IPS-11a (cell line): ENCODE data around the gene CHSY3.

Experiments
- H3K4me3 ChIP-seq: one replicate; pipeline ENCODE4 v1.5.1; 2013; ENCODE audit warnings: low read depth, low read length, control low read depth

CHSY3 gene

DNA sequence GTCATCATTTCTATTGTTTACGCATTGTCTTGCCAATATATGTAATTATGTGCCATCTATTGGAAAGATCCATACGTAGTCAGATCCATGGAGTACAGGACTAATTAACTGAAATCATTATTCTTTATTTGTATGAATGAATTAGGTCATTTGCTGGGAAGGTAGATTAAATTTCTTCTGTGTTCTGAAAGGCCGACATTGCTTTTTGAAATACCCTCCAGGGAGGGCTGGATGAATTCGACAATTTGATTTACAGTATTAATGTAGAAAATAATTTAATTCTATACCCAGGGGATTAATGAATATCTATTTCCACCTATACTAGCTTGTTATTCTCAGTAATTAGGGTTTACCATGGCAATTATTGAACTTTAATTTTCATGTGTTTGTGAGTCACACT, 117.6 kb downstream of the CHSY3 start:
- H3K4me3 ChIP-seq = no peak overlapping the region

DNA sequence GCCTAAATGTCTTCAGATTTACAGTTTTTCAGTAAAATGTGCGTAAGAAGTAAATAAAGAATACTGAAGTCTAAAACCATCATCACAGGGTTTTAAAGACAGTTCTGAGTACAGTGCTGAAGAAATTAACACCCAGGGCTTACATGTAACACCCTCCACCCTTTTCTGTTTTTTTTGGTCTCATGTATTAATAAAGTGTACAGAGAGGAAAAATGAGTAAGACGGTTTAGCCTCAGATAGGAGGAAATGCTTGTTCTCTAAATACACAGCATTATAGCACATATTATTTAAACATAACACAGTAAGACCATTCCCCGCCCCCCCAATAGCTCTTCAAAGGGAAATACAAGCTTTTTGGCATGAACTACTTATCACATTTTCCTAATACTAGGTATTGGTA, 119.3 kb downstream of the CHSY3 start:
- no peak overlapping the region for H3K4me3 ChIP-seq

GRCh38 chr5:130024006-130024405, 119.7 kb downstream of the CHSY3 start:
- H3K4me3 ChIP-seq = no peak overlapping the region

DNA sequence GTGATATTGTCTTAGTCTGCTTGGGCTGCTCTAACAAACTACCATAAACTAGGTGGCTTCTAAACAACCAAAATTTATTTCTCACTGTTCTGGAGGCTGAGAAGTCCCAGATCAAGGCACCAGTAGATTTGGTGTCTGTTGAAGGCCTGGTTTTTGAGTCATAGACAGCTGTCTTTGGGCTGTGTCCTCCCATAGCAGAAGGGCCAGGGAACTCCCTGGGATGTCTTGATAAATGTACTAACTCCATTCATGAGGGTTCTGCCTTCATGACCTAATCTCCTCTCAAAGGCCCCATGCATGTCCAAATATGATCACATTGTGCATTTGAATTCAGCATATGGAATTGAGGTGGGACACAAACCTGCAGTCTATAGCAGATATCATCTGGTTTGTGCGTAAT, 121.2 kb downstream of the CHSY3 start:
- H3K4me3 ChIP-seq = no peak overlapping the region

- H3K4me3 ChIP-seq = no peak overlapping the region
Measured at GRCh38 chr5:130032807-130033206, 128.5 kb downstream of the CHSY3 start.

DNA sequence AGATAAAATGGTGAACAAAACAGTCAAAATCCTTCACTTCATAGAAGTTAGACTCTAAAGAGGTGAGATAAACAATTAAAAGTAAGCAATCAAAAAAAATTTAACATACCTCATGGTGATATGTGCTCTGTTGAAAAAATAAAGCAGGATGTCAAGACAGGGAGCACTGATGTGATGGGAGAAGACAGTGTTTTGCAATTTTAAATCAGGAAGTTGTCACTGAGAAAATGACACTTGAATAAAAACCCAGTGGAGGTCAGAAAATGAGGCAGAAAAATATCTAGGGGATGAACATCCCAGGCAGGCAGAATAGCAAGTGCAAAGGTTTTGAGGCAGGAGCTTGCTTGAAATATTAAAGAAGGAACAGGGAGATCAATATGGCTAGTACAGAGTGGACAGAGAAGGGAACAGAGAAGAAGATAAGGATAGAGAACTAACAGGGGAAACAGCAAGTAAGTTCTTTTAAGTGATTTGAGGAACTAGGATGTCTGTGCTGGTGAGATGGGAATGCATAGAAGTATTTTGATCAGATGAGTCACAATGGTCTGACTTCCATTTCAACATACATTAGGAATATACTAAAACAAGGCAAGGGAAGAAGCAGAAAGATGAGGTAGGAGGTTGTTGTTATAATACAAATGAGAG, 130.4 kb downstream of the CHSY3 start:
- no peak overlapping the region for H3K4me3 ChIP-seq

- H3K4me3 ChIP-seq = no peak overlapping the region
Measured at GRCh38 chr5:130035388-130035787, 131.1 kb downstream of the CHSY3 start.

GRCh38 chr5:130037905-130038304, 133.6 kb downstream of the CHSY3 start:
- H3K4me3 ChIP-seq = no peak overlapping the region

GRCh38 chr5:130043834-130044233, 139.6 kb downstream of the CHSY3 start:
- H3K4me3 ChIP-seq = no peak overlapping the region

GRCh38 chr5:130045334-130045733, 141.1 kb downstream of the CHSY3 start:
- H3K4me3 ChIP-seq = no peak overlapping the region

GRCh38 chr5:130050585-130050984, 146.3 kb downstream of the CHSY3 start:
- H3K4me3 ChIP-seq = no peak overlapping the region

- no peak overlapping the region for H3K4me3 ChIP-seq
Measured at GRCh38 chr5:130052752-130053151, 148.5 kb downstream of the CHSY3 start.

DNA sequence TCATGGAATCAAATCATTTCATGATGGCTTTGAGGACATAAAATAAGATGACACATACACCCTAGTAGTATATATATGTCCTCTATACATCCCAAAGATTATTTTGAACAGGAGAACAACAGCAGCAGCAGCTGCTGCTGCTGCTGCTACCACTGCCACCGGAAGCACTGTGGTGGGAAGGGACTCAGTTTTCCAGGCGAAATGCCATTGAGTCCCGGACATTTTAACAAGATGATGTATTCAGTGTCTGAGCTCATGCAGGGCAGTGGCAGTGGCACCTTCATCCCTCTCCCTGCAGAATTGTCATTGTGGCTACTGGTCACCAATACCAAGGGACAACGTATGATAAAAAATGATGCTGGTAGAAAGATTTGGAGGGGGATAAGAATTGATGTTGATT, 151.3 kb downstream of the CHSY3 start:
- no peak overlapping the region for H3K4me3 ChIP-seq

DNA sequence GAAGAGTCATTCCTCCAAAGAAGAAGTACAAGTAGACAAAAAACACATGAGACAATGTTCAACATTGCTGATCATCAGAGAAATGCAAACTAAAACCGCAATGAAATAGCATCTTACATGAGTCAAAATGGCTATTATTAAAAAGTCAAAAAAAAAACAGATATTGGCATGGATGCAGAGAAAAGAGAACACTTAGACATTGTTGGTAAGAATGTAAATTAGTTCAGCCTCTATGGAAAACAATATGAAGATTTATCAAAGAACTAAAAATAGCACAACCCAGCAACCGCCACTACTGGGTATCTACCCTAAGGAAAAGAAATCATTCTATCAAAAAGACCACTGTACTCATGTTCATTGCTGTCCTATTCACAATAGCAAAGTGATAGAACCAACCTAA, 157.5 kb downstream of the CHSY3 start:
- no peak overlapping the region for H3K4me3 ChIP-seq

DNA sequence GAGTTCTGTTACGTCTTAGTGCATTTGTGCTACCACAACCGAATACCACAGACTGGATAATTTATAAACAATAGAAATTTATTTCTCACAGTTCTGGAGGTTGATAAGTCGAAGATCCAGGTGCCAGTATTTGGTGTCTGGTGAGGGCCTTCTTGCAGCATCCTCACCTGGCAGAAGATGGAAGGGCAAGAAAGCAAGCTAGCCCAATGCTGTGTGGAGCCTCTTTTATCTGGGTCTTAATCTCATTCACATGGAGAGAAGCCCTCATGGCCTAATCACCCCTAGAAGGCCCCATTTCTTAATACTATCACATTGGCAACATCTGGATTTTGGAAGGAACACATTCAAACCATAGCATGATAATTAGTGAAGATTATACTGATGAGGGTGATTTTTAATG, 159.3 kb downstream of the CHSY3 start:
- no peak overlapping the region for H3K4me3 ChIP-seq

DNA sequence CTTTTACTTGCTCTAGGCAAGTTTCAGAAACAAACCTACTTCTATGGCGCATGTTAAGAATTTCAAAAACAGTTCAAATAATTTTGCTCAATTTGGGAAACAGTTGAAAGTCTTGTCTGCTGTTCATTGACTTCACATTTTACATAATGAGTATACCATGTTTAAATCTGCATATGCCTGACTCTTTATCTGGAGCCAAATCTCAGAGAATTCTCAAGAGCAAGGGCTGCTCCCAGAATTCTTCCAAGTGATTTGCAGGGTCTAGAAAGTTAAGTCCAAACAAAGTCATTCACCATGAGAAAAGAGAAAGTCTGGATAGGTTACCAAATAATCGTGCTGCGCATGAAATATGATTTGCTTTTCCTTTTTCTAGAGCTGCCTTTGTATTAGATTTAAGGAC, 160.2 kb downstream of the CHSY3 start:
- H3K4me3 ChIP-seq = no peak overlapping the region

- H3K4me3 ChIP-seq = no peak overlapping the region
Measured at GRCh38 chr5:130065617-130066016, 161.4 kb downstream of the CHSY3 start.

GRCh38 chr5:130066644-130067043, 162.4 kb downstream of the CHSY3 start:
- no peak overlapping the region for H3K4me3 ChIP-seq

- no peak overlapping the region for H3K4me3 ChIP-seq
Measured at GRCh38 chr5:130067364-130067763, 163.1 kb downstream of the CHSY3 start.

DNA sequence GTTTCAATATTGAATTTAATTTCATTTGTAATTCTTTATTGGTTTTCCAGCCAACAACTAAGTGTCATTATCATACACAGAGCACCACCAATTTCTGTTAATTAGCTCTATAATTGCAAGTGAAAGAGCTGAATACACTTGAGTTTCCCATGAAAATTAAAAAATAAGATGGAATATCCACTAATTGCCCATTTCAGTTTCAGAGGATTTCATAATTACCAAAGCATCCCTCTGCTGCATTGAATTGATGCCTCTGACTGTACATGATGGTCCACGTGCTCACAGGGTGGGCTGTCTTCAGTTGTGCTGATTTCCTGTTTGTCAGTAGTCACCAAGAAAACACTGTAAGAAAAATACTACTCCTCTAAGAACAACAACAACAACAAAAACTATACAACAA, 163.8 kb downstream of the CHSY3 start:
- no peak overlapping the region for H3K4me3 ChIP-seq

DNA sequence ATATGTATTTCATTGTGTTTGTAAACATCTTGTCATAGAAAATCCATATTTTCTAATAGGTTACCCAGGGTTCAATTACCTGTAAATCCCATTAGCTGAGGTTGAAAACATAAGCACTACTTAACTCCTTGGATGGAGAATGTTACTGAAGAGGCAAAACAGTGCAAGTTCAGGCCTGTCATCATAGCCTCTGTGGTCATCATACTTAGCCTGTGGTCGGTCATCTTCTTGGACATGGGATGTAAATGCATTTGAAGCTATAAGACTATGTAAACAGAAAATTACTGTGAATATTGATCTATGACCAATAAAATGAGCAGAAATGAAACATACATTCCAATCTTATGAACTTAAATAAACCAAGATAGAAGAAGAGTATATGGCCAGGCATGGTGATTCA, 164.7 kb downstream of the CHSY3 start:
- H3K4me3 ChIP-seq = no peak overlapping the region

DNA sequence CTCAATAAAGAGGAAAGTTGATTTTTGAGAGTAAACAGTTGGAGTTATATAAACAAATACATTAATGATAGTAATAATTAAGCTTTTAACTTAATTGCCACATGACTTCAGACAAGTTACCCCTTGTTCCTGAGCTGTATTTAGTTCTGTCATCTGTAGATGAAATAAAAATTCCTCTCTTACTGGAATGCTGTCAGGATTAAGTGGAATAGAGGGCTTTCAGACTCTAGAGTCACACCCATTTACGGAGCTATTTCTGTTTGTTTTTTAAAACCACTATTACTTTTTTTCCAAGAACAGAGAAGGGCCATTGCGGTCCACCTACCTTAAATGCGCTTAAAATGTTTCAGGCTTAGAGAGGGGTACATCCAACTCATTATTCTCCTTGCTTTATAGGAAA, 170.6 kb downstream of the CHSY3 start:
- no peak overlapping the region for H3K4me3 ChIP-seq

DNA sequence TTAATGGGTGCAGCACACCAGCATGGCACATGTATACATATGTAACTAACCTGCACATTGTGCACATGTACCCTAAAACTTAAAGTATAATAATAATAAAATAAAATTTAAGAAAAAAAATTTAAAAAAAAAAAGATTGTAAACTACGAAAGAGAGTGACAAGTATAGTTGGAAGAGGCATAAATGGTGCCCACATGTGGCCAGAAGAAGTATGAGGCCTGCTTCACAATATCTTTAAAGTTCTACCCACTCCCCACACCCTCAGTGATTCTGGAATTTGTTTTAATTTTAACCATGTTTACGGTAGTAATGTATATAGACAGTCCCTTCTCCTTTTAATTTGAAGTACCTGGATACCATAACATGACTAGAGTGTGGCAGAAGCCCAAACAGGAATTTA, 172.7 kb downstream of the CHSY3 start:
- H3K4me3 ChIP-seq = no peak overlapping the region
